Peyer's patch (tissue), 4 donors: Measurements from ENCODE around the gene MIEN1. TPM values are rescaled to one million over a fixed set of nuclear protein-coding genes. Genes with fewer than 3 reads are reported as not detected.

Experiments
- DNase-seq, 3 donors: peaks; one replicate each; pipeline ENCODE4 v3.0.0-alpha.2; 2017 to 2019
- H3K27ac ChIP-seq, 4 donors: fragments of 200-600 bp; sonication (generic); one replicate each; pipeline ENCODE4 v1.5.1; 2016 to 2019
- H3K27me3 ChIP-seq, 2 donors: fragments of 200-600 bp; sonication (generic); one replicate each; pipeline ENCODE4 v1.5.1; 2019
- H3K36me3 ChIP-seq, 3 donors: fragments of 200-600 bp; sonication (generic); one replicate each; pipeline ENCODE4 v1.5.1; 2016 to 2019
- H3K4me1 ChIP-seq, 4 donors: fragments of 200-600 bp; sonication (generic); one replicate each; pipeline ENCODE4 v1.5.1; 2016 to 2019
- H3K4me3 ChIP-seq, 4 donors: fragments of 200-600 bp; sonication (generic); 1 replicate in 3 of 4; 2 replicates in 1 of 4; pipeline ENCODE4 v1.5.1; 2016 to 2019; ENCODE audit warnings: mild to moderate bottlenecking in 1 of 4
- H3K9me3 ChIP-seq, 4 donors: fragments of 200-600 bp; sonication (generic); one replicate each; pipeline ENCODE4 v1.5.1; 2016 to 2019; ENCODE audit warnings: mild to moderate bottlenecking in 1 of 4
- CTCF ChIP-seq, 6 experiments: fragments of 450-650 bp in 4 of 6; fragments of 200-600 bp in 2 of 6; sonication (generic) in 1 of 6; IDR thresholded peaks; one replicate each; pipeline ENCODE4 v1.5.1; 2017 to 2019; ENCODE audit warnings: antibody characterized with exemption in 6 of 6, mild to moderate bottlenecking in 3 of 6, moderate library complexity in 1 of 6
- POLR2A ChIP-seq, 2 donors: fragments of 450-650 bp; IDR thresholded peaks; one replicate each; pipeline ENCODE4 v1.5.1; 2017; ENCODE audit warnings: antibody characterized with exemption in 2 of 2, mild to moderate bottlenecking in 2 of 2, moderate library complexity in 2 of 2
- total RNA-seq, 4 donors: library from RNA; depleted of rRNA; stranded (reverse); fragments of >200 nt; gene quantifications; one replicate each; pipeline ENCODE4 v1.1.0, GENCODE V29; 2016

Gene MIEN1
- total RNA-seq, 4 donors from 2014 or later, result 44.6 to 74.9 (median 57.9) TPM

DNA sequence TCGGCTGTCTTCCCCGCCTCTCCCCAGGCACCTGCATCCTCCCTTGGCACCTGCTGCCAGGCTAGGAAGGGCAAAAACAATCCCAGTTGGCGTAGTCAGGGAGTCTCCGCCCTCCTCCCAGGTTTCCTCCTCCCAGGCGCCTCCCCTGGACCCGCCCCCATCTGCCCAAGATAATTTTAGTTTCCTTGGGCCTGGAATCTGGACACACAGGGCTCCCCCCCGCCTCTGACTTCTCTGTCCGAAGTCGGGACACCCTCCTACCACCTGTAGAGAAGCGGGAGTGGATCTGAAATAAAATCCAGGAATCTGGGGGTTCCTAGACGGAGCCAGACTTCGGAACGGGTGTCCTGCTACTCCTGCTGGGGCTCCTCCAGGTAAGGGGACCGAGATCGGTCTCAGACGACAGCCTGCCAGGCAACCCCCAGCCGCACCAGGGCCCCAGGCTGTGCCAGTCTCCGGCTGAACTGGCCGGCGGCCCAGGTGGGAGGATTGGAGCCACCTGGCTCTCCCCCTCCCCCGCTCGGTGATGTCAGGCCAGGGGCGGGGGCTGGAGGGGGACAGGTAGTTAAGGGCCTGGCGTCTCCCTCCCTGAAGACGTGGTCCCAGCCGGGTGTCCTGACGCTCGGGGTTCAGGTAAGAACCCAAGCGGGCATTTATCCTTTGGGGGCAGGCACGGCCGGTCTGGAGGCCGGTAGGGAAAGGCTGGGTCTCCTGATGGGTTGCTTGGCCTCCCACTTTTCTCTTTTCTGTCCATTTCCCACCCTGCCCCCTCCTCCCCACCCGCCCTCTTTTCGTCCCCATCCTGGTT is 7.6 kb upstream of the MIEN1 start, which contains the start of gene GRB7:
Gene GRB7, plus strand, starts transcription at position 179 of the 808 bp plus-strand sequence. CDS start 4,364 bp downstream, outside the sequence.
- H3K9me3 ChIP-seq, result no peaks in the 10 kb centered on the region
- TF ChIP-seq CTCF (IDR thresholded peaks at IDR 0.05) (no peak), POLR2A (IDR thresholded peaks at IDR 0.05) (peak; percentile 76 to 89)
- peaks cover 0 to 9% (median 0%) of the 10 kb centered on the region in 3 donors for H3K36me3 ChIP-seq
- peak within 1 kb of the TSS in 3 of 4 donors; percentile 69 to 90 (median 86) for H3K27ac ChIP-seq
- peak in 2 of 3 donors; percentile 87 to 91 for DNase-seq
- H3K27me3 ChIP-seq, result no peaks in the 10 kb centered on the region
- peaks cover 0 to 34% (median 15%) of the 10 kb centered on the region in 4 donors for H3K4me1 ChIP-seq
- H3K4me3 ChIP-seq, result peak within 1 kb of the TSS; percentile 26 to 66 (median 50)

GRCh38 chr17:39737206-39737759 is 7.0 kb upstream of the MIEN1 start:
- peaks cover 0 to 34% (median 15%) of the 10 kb centered on the region in 4 donors for H3K4me1 ChIP-seq
- peaks cover 0 to 2% (median 0%) of the 10 kb centered on the region in 3 donors for H3K36me3 ChIP-seq
- H3K9me3 ChIP-seq, result no peaks in the 10 kb centered on the region
- TF ChIP-seq CTCF (IDR thresholded peaks at IDR 0.05) (no peak), POLR2A (IDR thresholded peaks at IDR 0.05) (no peak)
- no peaks in the 10 kb centered on the region for H3K27me3 ChIP-seq
- peak overlapping the region in 3 of 4 donors; percentile 69 to 90 (median 86) for H3K27ac ChIP-seq
- no peak for DNase-seq
- peak overlapping the region in 2 of 4 donors; percentile 63 to 66 for H3K4me3 ChIP-seq

GRCh38 chr17:39736319-39737165 is 6.2 kb upstream of the MIEN1 start:
- Histone ChIP-seq H3K27me3 (no peaks in the 10 kb centered on the region), H3K9me3 (no peaks in the 10 kb centered on the region), H3K4me1 (peaks cover 0 to 34% (median 15%) of the 10 kb centered on the region in 4 donors), H3K27ac (peak overlapping the region in 3 of 4 donors; percentile 69 to 90 (median 86)), H3K4me3 (peak overlapping the region in 2 of 4 donors; percentile 63 to 66), H3K36me3 (no peaks in the 10 kb centered on the region)
- no peak for TF ChIP-seq CTCF (IDR thresholded peaks at IDR 0.05)
- TF ChIP-seq POLR2A (IDR thresholded peaks at IDR 0.05), result no peak
- no peak for DNase-seq

- H3K27me3 ChIP-seq, result no peaks in the 10 kb centered on the region
- H3K9me3 ChIP-seq, result no peaks in the 10 kb centered on the region
- H3K4me3 ChIP-seq, result no peak overlapping the region
- DNase-seq, result no peak
- no peaks in the 10 kb centered on the region for H3K36me3 ChIP-seq
- no peak for TF ChIP-seq POLR2A (IDR thresholded peaks at IDR 0.05)
- TF ChIP-seq CTCF (IDR thresholded peaks at IDR 0.05), result no peak
- H3K27ac ChIP-seq, result peak overlapping the region in 1 of 4 donors; percentile 90
- peaks cover 0 to 28% (median 15%) of the 10 kb centered on the region in 4 donors for H3K4me1 ChIP-seq
Observed at GRCh38 chr17:39735882-39736281, 5.5 kb upstream of the MIEN1 start.

GRCh38 chr17:39732586-39732985 is 2.3 kb upstream of the MIEN1 start:
- no peak for TF ChIP-seq CTCF (IDR thresholded peaks at IDR 0.05)
- no peak for TF ChIP-seq POLR2A (IDR thresholded peaks at IDR 0.05)
- H3K4me3 ChIP-seq, result no peak overlapping the region
- no peaks in the 10 kb centered on the region for H3K9me3 ChIP-seq
- peaks cover 0 to 11% (median 5%) of the 10 kb centered on the region in 4 donors for H3K4me1 ChIP-seq
- H3K27me3 ChIP-seq, result no peaks in the 10 kb centered on the region
- no peak overlapping the region for H3K27ac ChIP-seq
- peaks cover 0 to 17% (median 0%) of the 10 kb centered on the region in 3 donors for H3K36me3 ChIP-seq
- DNase-seq, result no peak
